Forelimb muscle (tissue), 1 donor: ENCODE data around the gene AGBL4. TPM values are rescaled to one million over a fixed set of nuclear protein-coding genes. Genes with fewer than 3 reads are reported as not detected.

Experiments
- DNase-seq: peaks from one replicate; pipeline ENCODE4 v3.0.0-alpha.2; 2013; ENCODE audit warnings: low read depth
- polyA plus RNA-seq: library from polyadenylated mRNA; unstranded; fragments of 120-200 nt; gene quantifications from one replicate; pipeline ENCODE4 v1.2.1, GENCODE V29; 2013; ENCODE audit not compliant: insufficient read length

Gene AGBL4
- polyA plus RNA-seq, 1 donor, result 0.15 TPM

- DNase-seq, result no peak
These were observed 1193.0 kb downstream of the AGBL4 start for GRCh38 chr1:48830715-48831114.

GRCh38 chr1:48829446-48829845, 1194.3 kb downstream of the AGBL4 start:
- no peak for DNase-seq

- DNase-seq, result no peak
These were observed 1200.6 kb downstream of the AGBL4 start for GRCh38 chr1:48823168-48823567.

- no peak for DNase-seq
These were observed 1203.3 kb downstream of the AGBL4 start for GRCh38 chr1:48820491-48820890.

GRCh38 chr1:48817505-48818114, 1206.1 kb downstream of the AGBL4 start:
- DNase-seq, result no peak

GRCh38 chr1:48810740-48811139, 1213.0 kb downstream of the AGBL4 start:
- peak; percentile 38 for DNase-seq

GRCh38 chr1:48808496-48808895, 1215.3 kb downstream of the AGBL4 start:
- DNase-seq, result no peak

GRCh38 chr1:48807554-48808260, 1216.0 kb downstream of the AGBL4 start:
- DNase-seq, result peak; percentile 55

GRCh38 chr1:48803474-48803873, 1220.3 kb downstream of the AGBL4 start:
- no peak for DNase-seq

- DNase-seq, result no peak
These were observed 1228.9 kb downstream of the AGBL4 start for GRCh38 chr1:48794816-48795215.

- DNase-seq, result no peak
These were observed 1229.9 kb downstream of the AGBL4 start for GRCh38 chr1:48793863-48794262.

GRCh38 chr1:48792961-48793360, 1230.8 kb downstream of the AGBL4 start:
- no peak for DNase-seq

GRCh38 chr1:48790397-48790796, 1233.4 kb downstream of the AGBL4 start:
- DNase-seq, result no peak

GRCh38 chr1:48789903-48790302, 1233.9 kb downstream of the AGBL4 start:
- no peak for DNase-seq

- no peak for DNase-seq
These were observed 1237.9 kb downstream of the AGBL4 start for GRCh38 chr1:48785869-48786268.

- no peak for DNase-seq
These were observed 1239.5 kb downstream of the AGBL4 start for GRCh38 chr1:48784301-48784700.

- no peak for DNase-seq
These were observed 1246.4 kb downstream of the AGBL4 start for GRCh38 chr1:48777219-48777895.

GRCh38 chr1:48776393-48777218, 1247.1 kb downstream of the AGBL4 start, which contains the start of gene BEND5:
BEND5 (minus strand) TSS chr1:48776891; CDS start chr1:48776831, 60 bp downstream.
- DNase-seq, result peak; percentile 57

- DNase-seq, result no peak
These were observed 1247.8 kb downstream of the AGBL4 start for GRCh38 chr1:48775831-48776392.

GRCh38 chr1:48773133-48773532, 1250.6 kb downstream of the AGBL4 start:
- DNase-seq, result no peak

GRCh38 chr1:48772211-48772610, 1251.5 kb downstream of the AGBL4 start:
- no peak for DNase-seq

- DNase-seq, result no peak
These were observed 1252.2 kb downstream of the AGBL4 start for GRCh38 chr1:48771561-48771960.
